Naive thymus-derived CD8-positive, alpha-beta T cell (primary cell): ENCODE results near the gene DIS3L. TPM values are rescaled to one million over a fixed set of nuclear protein-coding genes. Genes with fewer than 3 reads are reported as not detected.
"Not testable (repeated sequence)": the region's sequence is repeated elsewhere in the genome, so short reads cannot be mapped to it uniquely, and the experiment has no call there.

ENCODE experiments used
- ATAC-seq, 2 donors: fragments of 150-1000 bp; cut with Tn5 transposase in 1 of 2; sonication (Bioruptor Pico), chemical (Tn5 transposase) in 1 of 2; 1 replicate in 1 of 2; 2 replicates in 1 of 2; pipeline ENCODE4 v1.10.0; 2021; ENCODE audit warnings: mild to moderate bottlenecking in 2 of 2, moderate library complexity in 2 of 2
- POLR2A ChIA-PET: fragments of 350-600 bp; sonication (Branson Sonifier 250); formaldehyde crosslinking; loops from one replicate; lab custom pipeline; 2021; ENCODE audit warnings: antibody characterized with exemption; lab: Charles Lee
- DNase-seq, 10 donors: peaks; one replicate each; pipeline versions ENCODE4 v3.0.0 to v3.0.0-alpha.2; 2020 to 2022
- H3K27ac Mint-ChIP-seq, 10 donors: one replicate each; pipeline ENCODE4 v1.8.0; 2020 to 2022; ENCODE audit warnings: mild to moderate bottlenecking in 10 of 10, mixed read lengths in 10 of 10, moderate library complexity in 4 of 10, inconsistent platforms in 1 of 10
- H3K27me3 Mint-ChIP-seq, 5 donors: one replicate each; pipeline ENCODE4 v1.8.0; 2021 to 2022; ENCODE audit warnings: mixed read lengths in 5 of 5
- H3K36me3 Mint-ChIP-seq, 3 donors: one replicate each; pipeline ENCODE4 v1.8.0; 2020 to 2022; ENCODE audit warnings: mixed read lengths in 3 of 3, mild to moderate bottlenecking in 2 of 3, inconsistent platforms in 1 of 3
- H3K4me1 Mint-ChIP-seq, 4 donors: one replicate each; pipeline ENCODE4 v1.8.0; 2021 to 2022; ENCODE audit warnings: mixed read lengths in 4 of 4
- H3K4me3 Mint-ChIP-seq, 10 donors: one replicate each; pipeline ENCODE4 v1.8.0; 2020 to 2022; ENCODE audit warnings: mild to moderate bottlenecking in 10 of 10, mixed read lengths in 10 of 10, moderate library complexity in 6 of 10, inconsistent platforms in 1 of 10
- H3K9me3 Mint-ChIP-seq, 9 donors: one replicate each; pipeline ENCODE4 v1.8.0; 2020 to 2022; ENCODE audit warnings: mixed read lengths in 9 of 9, mild to moderate bottlenecking in 3 of 9, inconsistent platforms in 1 of 9, moderate library complexity in 1 of 9
- polyA plus RNA-seq, 3 donors: library from polyadenylated mRNA; unstranded; fragments of 300-500 nt; fragmentation: Illumina TruSeq; gene quantifications; one replicate each; pipeline ENCODE4 v1.2.3, GENCODE V29; 2021
- total RNA-seq, 8 experiments: library from RNA in 2 of 8; stranded (reverse) in 2 of 8; gene quantifications; one replicate each; pipeline ENCODE4 v1.2.3 and lab custom pipeline; 2021 to 2026

The DIS3L gene
- 10 to 100 TPM; 39.8 to 41.0 TPM for total RNA-seq
- 10 to 100 TPM; 25.5 to 41.0 (median 27.0) TPM for polyA plus RNA-seq
- 45.1 to 78.5 (median 55.2) reads per million in 6 experiments for total RNA-seq (lab: John Stamatoyannopoulos, UW)

GRCh38 chr15:66293419-66294156 lies at the start of gene DIS3L:
TSS of gene DIS3L (plus strand) at chr15:66293568. CDS start at chr15:66293597, 29 bp downstream.
- Mint-ChIP-seq H3K9me3 (no peaks in the 10 kb centered on the region), H3K4me3 (peak within 1 kb of the TSS; percentile 79 to 97 (median 88)), H3K27me3 (no peaks in the 10 kb centered on the region), H3K27ac (peak within 1 kb of the TSS; percentile 95 to 98 (median 96)), H3K4me1 (peaks cover 13 to 52% (median 44%) of the 10 kb centered on the region in 4 donors), H3K36me3 (peaks cover 0 to 23% (median 0%) of the 10 kb centered on the region in 3 donors)
- POLR2A ChIA-PET, result interaction anchor here (0.6 to 3.1 kb wide), 10 partner anchors 9 to 683 kb away, joined by 3 to 12 read pairs (median 4); partner anchors contain the start of genes INTS14, RPL4, SNAPC5 and ZWILCH
- DNase-seq, result peak; percentile 47 to 77 (median 63)
- peak; percentile 79 to 85 for ATAC-seq

- DNase-seq, H3K9me3 Mint-ChIP-seq, H3K27ac Mint-ChIP-seq, ATAC-seq, POLR2A ChIA-PET, H3K4me1 Mint-ChIP-seq, H3K4me3 Mint-ChIP-seq, H3K36me3 Mint-ChIP-seq: not testable (repeated sequence)
- H3K27me3 Mint-ChIP-seq, result peaks cover 6 to 69% (median 26%) of the 10 kb centered on the region in 5 donors
Measured at GRCh38 chr15:66245832-66246231, 47.5 kb upstream of the DIS3L start.

- no peak for ATAC-seq
- H3K9me3 Mint-ChIP-seq, result no peaks in the 10 kb centered on the region
- H3K4me3 Mint-ChIP-seq, result no peak overlapping the region
- peaks cover 0 to 8% (median 5%) of the 10 kb centered on the region in 4 donors for H3K4me1 Mint-ChIP-seq
- POLR2A ChIA-PET, result no interaction called here
- no peak overlapping the region for H3K27ac Mint-ChIP-seq
- peaks cover 8 to 72% (median 33%) of the 10 kb centered on the region in 5 donors for H3K27me3 Mint-ChIP-seq
- H3K36me3 Mint-ChIP-seq, result no peaks in the 10 kb centered on the region
- no peak for DNase-seq
Measured at GRCh38 chr15:66246937-66247336, 46.4 kb upstream of the DIS3L start.

GRCh38 chr15:66249605-66250174 lies 43.7 kb upstream of the DIS3L start:
- H3K9me3 Mint-ChIP-seq, result no peaks in the 10 kb centered on the region
- ATAC-seq, result no peak
- peaks cover 17 to 70% (median 41%) of the 10 kb centered on the region in 5 donors for H3K27me3 Mint-ChIP-seq
- DNase-seq, result no peak
- peaks cover 0 to 3% (median 0%) of the 10 kb centered on the region in 3 donors for H3K36me3 Mint-ChIP-seq
- H3K27ac Mint-ChIP-seq, result no peak overlapping the region
- H3K4me1 Mint-ChIP-seq, result peaks cover 13 to 21% (median 15%) of the 10 kb centered on the region in 4 donors
- peak overlapping the region in 2 of 10 donors; percentile 12 to 67 for H3K4me3 Mint-ChIP-seq
- POLR2A ChIA-PET, result interaction anchor here (0.6 kb wide), 1 partner anchor 35 kb away, joined by 5 read pairs; no protein-coding TSS in a partner anchor

GRCh38 chr15:66251065-66251789 lies 42.1 kb upstream of the DIS3L start:
- peaks cover 14 to 31% (median 17%) of the 10 kb centered on the region in 4 donors for H3K4me1 Mint-ChIP-seq
- peak overlapping the region; percentile 46 to 87 (median 67) for H3K4me3 Mint-ChIP-seq
- peaks cover 0 to 3% (median 0%) of the 10 kb centered on the region in 3 donors for H3K36me3 Mint-ChIP-seq
- H3K27me3 Mint-ChIP-seq, result peaks cover 27 to 72% (median 48%) of the 10 kb centered on the region in 5 donors
- POLR2A ChIA-PET, result no interaction called here
- DNase-seq, result no peak
- ATAC-seq, result no peak
- peak overlapping the region in 1 of 10 donors; percentile 69 for H3K27ac Mint-ChIP-seq
- H3K9me3 Mint-ChIP-seq, result peaks cover 0 to under 1% (median 0%) of the 10 kb centered on the region in 9 donors

- ATAC-seq (peak; percentile 57 to 81), DNase-seq (peak in 8 of 10 donors; percentile 12 to 46 (median 31))
- POLR2A ChIA-PET, result no interaction called here
- Mint-ChIP-seq H3K27me3 (peaks cover 29 to 80% (median 56%) of the 10 kb centered on the region in 5 donors), H3K36me3 (peaks cover 0 to 3% (median 0%) of the 10 kb centered on the region in 3 donors), H3K27ac (no peak overlapping the region), H3K4me1 (peaks cover 14 to 31% (median 17%) of the 10 kb centered on the region in 4 donors), H3K9me3 (peaks cover 0 to 1% (median 0%) of the 10 kb centered on the region in 9 donors), H3K4me3 (peak overlapping the region; percentile 71 to 87 (median 80))
Measured at GRCh38 chr15:66251790-66252684, 41.3 kb upstream of the DIS3L start.

GRCh38 chr15:66252685-66253417 lies 40.5 kb upstream of the DIS3L start:
- peak; percentile 58 for ATAC-seq
- peaks cover 0 to 1% (median 0%) of the 10 kb centered on the region in 9 donors for H3K9me3 Mint-ChIP-seq

GRCh38 chr15:66253418-66254088 lies 39.8 kb upstream of the DIS3L start, which contains the start of gene MEGF11:
TSS of gene MEGF11 (minus strand) at chr15:66253750. CDS start at chr15:66128403, 125,347 bp downstream.
- Mint-ChIP-seq H3K4me3 (peak within 1 kb of the TSS; percentile 78 to 87 (median 84)), H3K9me3 (peaks cover 0 to 1% (median 0%) of the 10 kb centered on the region in 9 donors), H3K4me1 (peaks cover 14 to 31% (median 17%) of the 10 kb centered on the region in 4 donors), H3K27me3 (peaks cover 34 to 82% (median 58%) of the 10 kb centered on the region in 5 donors), H3K36me3 (peaks cover 0 to 3% (median 0%) of the 10 kb centered on the region in 3 donors), H3K27ac (peak within 1 kb of the TSS in 2 of 10 donors; percentile 20 to 38)
- ATAC-seq (no peak), DNase-seq (no peak)
- POLR2A ChIA-PET, result no interaction called here

More at GRCh38 chr15:66252685-66253417, 40.5 kb upstream of the DIS3L start:
- Mint-ChIP-seq H3K36me3 (peaks cover 0 to 3% (median 0%) of the 10 kb centered on the region in 3 donors), H3K4me3 (peak overlapping the region; percentile 71 to 87 (median 80)), H3K27me3 (peaks cover 34 to 87% (median 60%) of the 10 kb centered on the region in 5 donors), H3K27ac (no peak overlapping the region), H3K4me1 (peaks cover 14 to 31% (median 17%) of the 10 kb centered on the region in 4 donors)
- POLR2A ChIA-PET, result no interaction called here
- DNase-seq, result peak in 4 of 10 donors; percentile 17 to 26 (median 24)

- peak; percentile 19 for ATAC-seq
- POLR2A ChIA-PET, result no interaction called here
Measured at GRCh38 chr15:66254089-66254950, 39.0 kb upstream of the DIS3L start.

More at GRCh38 chr15:66254089-66254950, 39.0 kb upstream of the DIS3L start:
- Mint-ChIP-seq H3K36me3 (peaks cover 0 to 3% (median 0%) of the 10 kb centered on the region in 3 donors), H3K9me3 (peaks cover 0 to 1% (median 0%) of the 10 kb centered on the region in 9 donors), H3K27me3 (peaks cover 34 to 74% (median 59%) of the 10 kb centered on the region in 5 donors), H3K4me1 (peaks cover 14 to 31% (median 17%) of the 10 kb centered on the region in 4 donors), H3K4me3 (peak overlapping the region; percentile 74 to 87 (median 84)), H3K27ac (peak overlapping the region in 3 of 10 donors; percentile 14 to 38 (median 20))
- DNase-seq, result no peak
